Measurements from ENCODE around the gene RIPOR3. TPM values are rescaled to one million over a fixed set of nuclear protein-coding genes. Genes with fewer than 3 reads are reported as not detected.

RIPOR3 gene
- total and polyA plus RNA-seq, 9 of the 15 experiments (the other 6 are each of a cell fraction or from before 2014, with no cell fraction given), result 3.3 to 62.7 (median 21.4) TPM

- in situ Hi-C loops (cut with MboI), result no loop called here
- ATAC-seq (no peak), DNase-seq (ENCODE audit: extremely low read depth in 1 of 4, low spot score in 3 of 4) (no peak), FAIRE-seq (no peak)
- Histone ChIP-seq H3K9me3 (replicated peaks; ENCODE audit: control insufficient read depth, insufficient read depth, low read depth, low read length) (no peaks in the 10 kb centered on the region), H4K20me1 (replicated peaks; ENCODE audit: control insufficient read depth, insufficient read depth, low read length) (no peaks in the 10 kb centered on the region), H3K27ac (ENCODE audit: extremely low read depth, low read depth, low read length) (peak overlapping the region; percentile 29; the same call in 2 of the 3 replicates), H3K9me1 (ENCODE audit: control insufficient read depth, insufficient read depth, low read length) (no peaks in the 10 kb centered on the region), H3K9ac (ENCODE audit: insufficient read depth in 1 of 2, low read depth in 2 of 2, low read length in 2 of 2) (peak overlapping the region; percentile 8 to 31; a peak in 2 of 4 replicates), H3K4me1 (replicated peaks in 1 of 2; ENCODE audit: control insufficient read depth in 2 of 2, insufficient read depth in 2 of 2, low read length in 2 of 2) (peaks cover 41 to 53% of the 10 kb centered on the region in 2 experiments), H3K27me3 (ENCODE audit: control insufficient read depth in 2 of 2, insufficient read depth in 2 of 2, low read length in 2 of 2) (no peaks in the 10 kb centered on the region), H3K79me2 (ENCODE audit: control insufficient read depth, insufficient read depth, low read length) (peaks cover 17% of the 10 kb centered on the region), H3K36me3 (ENCODE audit: control insufficient read depth, insufficient read depth, low read length) (no peaks in the 10 kb centered on the region), H3K4me3 (no peak overlapping the region), H2AFZ (ENCODE audit: low read depth, low read length) (peak overlapping the region; percentile 69), H3K4me2 (ENCODE audit: insufficient read depth, low read length) (no peak overlapping the region)
- intact Hi-C loops (cut with micrococcal nuclease), result no loop called here
- 65% methylated on average over 8 of the region's 8 CpGs for WGBS (ENCODE audit: insufficient coverage, low coverage, missing lambda C conversion rate)
- no TSS peak for BruUV-seq (replicated peaks)
- CTCF ChIA-PET (ENCODE audit: low intra/inter-chr PET ratio), result no interaction called here
- POLR2A ChIA-PET, result interaction anchor here (0.7 to 4.2 kb wide), 6 partner anchors 9 to 1063 kb away, joined by 3 to 21 read pairs (median 4); no protein-coding TSS in a partner anchor
- TF ChIP-seq ZEB2 (IDR thresholded peaks at IDR 0.05), result no peak
- TF ChIP-seq SMAD4 (CRISPR knock-in tag; conservative IDR thresholded peaks at IDR 0.05), result no peak
- TF ChIP-seq TOE1 (IDR thresholded peaks at IDR 0.05; ENCODE audit: borderline replicate concordance), result peak; percentile 24; the same call in 1 of the 2 replicates
- TF ChIP-seq TOE1 (CRISPR knock-in tag; IDR thresholded peaks at IDR 0.05; ENCODE audit: borderline replicate concordance, low read depth), result no peak
- no peak for TF ChIP-seq ZFP1 (CRISPR knock-in tag; IDR thresholded peaks at IDR 0.05)
- TF ChIP-seq HEY1 (CRISPR knock-in tag; IDR thresholded peaks at IDR 0.05; ENCODE audit: borderline replicate concordance), result no peak
- TF ChIP-seq RERE (CRISPR knock-in tag; IDR thresholded peaks at IDR 0.05; ENCODE audit: borderline replicate concordance), result no peak
- TF ChIP-seq HLTF (IDR thresholded peaks at IDR 0.05), result no peak
- no peak for TF ChIP-seq ZFP30 (CRISPR knock-in tag; IDR thresholded peaks at IDR 0.05; ENCODE audit: borderline replicate concordance)
- TF ChIP-seq NFXL1 (CRISPR knock-in tag; IDR thresholded peaks at IDR 0.05), result no peak
- TF ChIP-seq CEBPB (tag; IDR thresholded peaks at IDR 0.05), result peak; percentile 71
- no peak for TF ChIP-seq CEBPG (CRISPR knock-in tag; IDR thresholded peaks at IDR 0.05)
- TF ChIP-seq CEBPG (tag; conservative IDR thresholded peaks at IDR 0.05 in 1 of 2, IDR thresholded peaks at IDR 0.05 in 1 of 2), result peak; percentile 59 to 61; a peak in 2 of 4 replicates
- TF ChIP-seq RAD51 (IDR thresholded peaks at IDR 0.05; ENCODE audit: borderline replicate concordance, low read depth), result peak; percentile 27; the same call in 1 of the 2 replicates
- TF ChIP-seq BCOR (IDR thresholded peaks at IDR 0.05), result no peak
- TF ChIP-seq TFE3 (CRISPR knock-in tag; IDR thresholded peaks at IDR 0.05), result peak; percentile 88
Observed at GRCh38 chr20:50727792-50728485, 36.6 kb upstream of the RIPOR3 start.

Measured in K562 (cell line).